ENCODE measurements around the gene SEPTIN5. TPM values are rescaled to one million over a fixed set of nuclear protein-coding genes. Genes with fewer than 3 reads are reported as not detected.
"Not testable (repeated sequence)": the region's sequence is repeated elsewhere in the genome, so short reads cannot be mapped to it uniquely, and the experiment has no call there.

The SEPTIN5 gene
- total RNA-seq, 1 experiment from 2014 or later, result 2.0 TPM

DNA sequence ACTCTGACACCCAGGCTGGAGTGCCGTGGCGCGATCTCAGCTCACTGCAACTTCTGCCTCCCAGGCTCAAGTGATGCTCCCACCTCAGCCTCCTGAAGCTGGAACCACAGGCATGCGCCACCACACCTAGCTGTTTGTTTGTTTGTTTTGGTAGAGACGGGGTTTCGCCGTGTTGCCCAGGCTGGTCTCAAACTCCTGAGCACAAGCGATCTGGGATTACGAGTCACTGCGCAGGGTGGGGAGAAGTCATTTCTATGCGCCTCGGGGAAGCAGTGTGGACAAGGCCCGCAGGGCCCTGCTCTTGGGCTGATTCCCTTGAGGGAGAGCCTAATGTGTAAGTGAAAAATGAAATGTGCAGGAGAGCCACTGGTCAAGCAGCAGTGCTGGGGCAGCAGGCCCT, 19.6 kb upstream of the SEPTIN5 start:
- Histone ChIP-seq H3K9me3 (ENCODE audit: insufficient read depth, low read depth) (no peaks in the 10 kb centered on the region), H3K4me1 (replicated peaks; ENCODE audit: insufficient read depth) (peaks cover 19% of the 10 kb centered on the region), H3K79me2 (ENCODE audit: low read depth) (no peaks in the 10 kb centered on the region), H3K4me2 (no peak overlapping the region), H3F3A (ENCODE audit: insufficient read depth, low read depth) (peaks cover 5% of the 10 kb centered on the region), H3K4me3 (no peak overlapping the region), H2AFZ (no peak overlapping the region), H3K9me2 (ENCODE audit: insufficient read depth) (no peaks in the 10 kb centered on the region), H4K20me1 (ENCODE audit: insufficient read depth) (no peaks in the 10 kb centered on the region), H3K27me3 (ENCODE audit: insufficient read depth, low read depth) (no peaks in the 10 kb centered on the region), H3K27ac (no peak overlapping the region), H3K36me3 (ENCODE audit: low read depth) (no peaks in the 10 kb centered on the region)
- ChIA-PET POLR2A (ENCODE audit: unreplicated experiment) (no interaction called here), CTCF (no interaction called here)
- TF ChIP-seq, protein P1, sequence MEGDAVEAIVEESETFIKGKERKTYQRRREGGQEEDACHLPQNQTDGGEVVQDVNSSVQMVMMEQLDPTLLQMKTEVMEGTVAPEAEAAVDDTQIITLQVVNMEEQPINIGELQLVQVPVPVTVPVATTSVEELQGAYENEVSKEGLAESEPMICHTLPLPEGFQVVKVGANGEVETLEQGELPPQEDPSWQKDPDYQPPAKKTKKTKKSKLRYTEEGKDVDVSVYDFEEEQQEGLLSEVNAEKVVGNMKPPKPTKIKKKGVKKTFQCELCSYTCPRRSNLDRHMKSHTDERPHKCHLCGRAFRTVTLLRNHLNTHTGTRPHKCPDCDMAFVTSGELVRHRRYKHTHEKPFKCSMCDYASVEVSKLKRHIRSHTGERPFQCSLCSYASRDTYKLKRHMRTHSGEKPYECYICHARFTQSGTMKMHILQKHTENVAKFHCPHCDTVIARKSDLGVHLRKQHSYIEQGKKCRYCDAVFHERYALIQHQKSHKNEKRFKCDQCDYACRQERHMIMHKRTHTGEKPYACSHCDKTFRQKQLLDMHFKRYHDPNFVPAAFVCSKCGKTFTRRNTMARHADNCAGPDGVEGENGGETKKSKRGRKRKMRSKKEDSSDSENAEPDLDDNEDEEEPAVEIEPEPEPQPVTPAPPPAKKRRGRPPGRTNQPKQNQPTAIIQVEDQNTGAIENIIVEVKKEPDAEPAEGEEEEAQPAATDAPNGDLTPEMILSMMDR (conservative IDR thresholded peaks at IDR 0.05), result no peak
- no peak for DNase-seq
- intact Hi-C loops (cut with micrococcal nuclease; ENCODE audit: unreplicated experiment), result no loop called here
- BruUV-seq (replicated peaks), result no TSS peak

DNA sequence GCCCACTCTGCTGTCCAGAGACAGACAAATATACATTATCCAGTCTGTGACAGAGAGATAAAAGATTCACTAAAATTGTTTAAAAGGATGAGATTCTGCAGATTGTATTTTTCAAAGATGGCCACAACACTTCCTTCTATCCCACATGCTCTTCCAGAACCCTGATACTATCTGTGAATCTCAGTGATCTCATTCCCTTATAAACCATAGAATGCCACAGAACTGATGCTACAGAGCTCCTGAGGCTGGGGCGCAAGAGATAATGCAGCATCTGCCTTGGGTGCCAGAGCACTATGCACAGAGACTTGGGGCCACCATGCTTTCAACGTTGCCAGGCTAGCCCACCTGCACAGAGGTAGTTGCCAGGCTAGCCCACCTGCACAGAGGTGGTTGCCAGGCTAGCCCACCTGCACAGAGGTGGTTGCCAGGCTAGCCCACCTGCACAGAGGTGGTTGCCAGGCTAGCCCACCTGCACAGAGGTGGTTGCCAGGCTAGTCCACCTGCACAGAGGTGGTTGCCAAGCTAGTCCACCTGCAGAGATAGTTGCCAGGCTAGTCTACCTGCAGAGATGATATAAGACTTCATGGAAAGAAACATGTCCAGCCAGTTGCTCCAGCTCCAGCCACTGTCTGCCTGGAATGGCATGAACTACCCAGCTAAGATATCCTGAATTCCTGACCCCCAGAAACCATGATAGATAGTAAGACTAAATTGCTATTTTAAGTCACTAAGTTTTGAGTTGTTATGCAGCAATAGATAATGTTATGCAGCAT, 17.6 kb upstream of the SEPTIN5 start:
- no peaks in the 10 kb centered on the region for H3F3A ChIP-seq (ENCODE audit: insufficient read depth, low read depth)
- POLR2A ChIA-PET (ENCODE audit: unreplicated experiment), result no interaction called here
- H3K27me3 ChIP-seq (ENCODE audit: insufficient read depth, low read depth), result no peaks in the 10 kb centered on the region
- no peak for DNase-seq
- H3K9me2 ChIP-seq (ENCODE audit: insufficient read depth), result no peaks in the 10 kb centered on the region
- no peak overlapping the region for H3K4me3 ChIP-seq
- CTCF ChIA-PET, result no interaction called here
- H3K27ac ChIP-seq, result no peak overlapping the region
- no peaks in the 10 kb centered on the region for H4K20me1 ChIP-seq (ENCODE audit: insufficient read depth)
- no peak for TF ChIP-seq EZH2 (IDR thresholded peaks at IDR 0.05; ENCODE audit: low read depth)
- TF ChIP-seq, protein P1 (conservative IDR thresholded peaks at IDR 0.05), result no peak
- intact Hi-C loops (cut with micrococcal nuclease; ENCODE audit: unreplicated experiment), result no loop called here
- no TSS peak for BruUV-seq (replicated peaks)
- no peak overlapping the region for H3K4me2 ChIP-seq
- H2AFZ ChIP-seq, result no peak overlapping the region
- H3K36me3 ChIP-seq (ENCODE audit: low read depth), result no peaks in the 10 kb centered on the region
- H3K79me2 ChIP-seq (ENCODE audit: low read depth), result no peaks in the 10 kb centered on the region
- H3K9me3 ChIP-seq (ENCODE audit: insufficient read depth, low read depth), result no peaks in the 10 kb centered on the region
- H3K4me1 ChIP-seq (replicated peaks; ENCODE audit: insufficient read depth), result peaks cover 5% of the 10 kb centered on the region

DNA sequence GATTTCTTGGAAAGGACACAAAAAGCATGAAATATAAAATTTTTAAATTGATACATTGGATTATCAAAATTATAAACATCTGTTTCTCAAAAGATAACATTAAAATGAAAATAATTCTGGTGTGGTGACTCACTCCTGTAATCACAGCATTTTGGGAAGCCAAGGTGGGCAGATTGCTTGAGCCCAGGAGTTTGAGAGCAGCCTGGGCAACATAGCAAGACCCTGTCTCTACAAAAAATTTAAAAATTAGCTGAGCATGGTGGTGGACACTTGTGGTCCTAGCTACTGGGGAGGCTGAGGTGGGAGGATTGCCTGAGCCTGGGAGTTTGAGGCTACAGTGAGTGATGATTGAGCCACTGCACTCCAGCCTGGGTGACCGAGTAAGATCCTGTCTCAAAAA, 16.4 kb upstream of the SEPTIN5 start:
- CTCF ChIA-PET; H3K4me3 ChIP-seq; POLR2A ChIA-PET (ENCODE audit: unreplicated experiment); H3F3A ChIP-seq (ENCODE audit: insufficient read depth, low read depth); H3K79me2 ChIP-seq (ENCODE audit: low read depth); DNase-seq; H3K27ac ChIP-seq; H3K9me2 ChIP-seq (ENCODE audit: insufficient read depth); H3K4me2 ChIP-seq; H3K9me3 ChIP-seq (ENCODE audit: insufficient read depth, low read depth); intact Hi-C loops (cut with micrococcal nuclease; ENCODE audit: unreplicated experiment); H4K20me1 ChIP-seq (ENCODE audit: insufficient read depth); H2AFZ ChIP-seq; BruUV-seq (replicated peaks); H3K36me3 ChIP-seq (ENCODE audit: low read depth); H3K4me1 ChIP-seq (replicated peaks; ENCODE audit: insufficient read depth); H3K27me3 ChIP-seq (ENCODE audit: insufficient read depth, low read depth): not testable (repeated sequence)

Data from PC-9 (cell line).